WTC11 (cell line): ENCODE data around the gene CAMKMT. TPM values are rescaled to one million over a fixed set of nuclear protein-coding genes. Genes with fewer than 3 reads are reported as not detected.

Source experiments
- ATAC-seq: fragments of 200-7000 bp; cut with Tn5 transposase; 2 replicates; pipeline ENCODE4 v1.10.0; 2021; ENCODE audit warnings: mild to moderate bottlenecking, moderate library complexity
- CTCF ChIA-PET: fragments of 300-600 bp; sonication (Branson Sonifier 250); formaldehyde crosslinking; loops from one replicate; lab custom pipeline; 2021; ENCODE audit warnings: antibody characterized with exemption; lab: Charles Lee
- POLR2A ChIA-PET: fragments of 350-600 bp; sonication (Branson Sonifier 250); formaldehyde crosslinking; loops from one replicate; lab custom pipeline; 2021; ENCODE audit warnings: antibody characterized with exemption; lab: Charles Lee
- DNase-seq: peaks from one replicate; pipeline ENCODE4 v3.0.0; 2021; ENCODE audit warnings: low spot score
- H3K27ac Mint-ChIP-seq: 2 replicates; pipeline ENCODE4 v1.8.0; 2021; ENCODE audit warnings: mixed read lengths
- H3K27me3 Mint-ChIP-seq: 2 replicates; pipeline ENCODE4 v1.8.0; 2021; ENCODE audit warnings: low read depth, mild to moderate bottlenecking, moderate library complexity, mixed read lengths
- H3K36me3 Mint-ChIP-seq: 2 replicates; pipeline ENCODE4 v1.8.0; 2021; ENCODE audit warnings: mixed read lengths
- H3K4me1 Mint-ChIP-seq: 2 replicates; pipeline ENCODE4 v1.8.0; 2022; ENCODE audit warnings: mixed read lengths
- H3K4me3 Mint-ChIP-seq: 2 replicates; pipeline ENCODE4 v1.8.0; 2021; ENCODE audit warnings: mild to moderate bottlenecking, moderate library complexity, mixed read lengths
- H3K9me3 Mint-ChIP-seq: 2 replicates; pipeline ENCODE4 v1.8.0; 2021; ENCODE audit warnings: mixed read lengths
- AR ChIP-seq: fragments of 250-450 bp; sonication (Bioruptor Pico); IDR thresholded peaks from 2 replicates; pipeline ENCODE4 v1.9.0; 2021; ENCODE audit warnings: mild to moderate bottlenecking
- ATF2 ChIP-seq: sonication (generic); formaldehyde crosslinking; IDR thresholded peaks from 2 replicates; pipeline ENCODE4 v1.8.1; 2022; ENCODE audit warnings: low read depth, missing genetic modification reagents, borderline replicate concordance
- CBFB ChIP-seq: sonication (generic); formaldehyde crosslinking; IDR thresholded peaks from 2 replicates; pipeline ENCODE4 v1.8.1; 2022; ENCODE audit warnings: mild to moderate bottlenecking, low read depth, missing genetic modification reagents
- E2F5 ChIP-seq: sonication (generic); formaldehyde crosslinking; IDR thresholded peaks from 2 replicates; pipeline ENCODE4 v1.8.1; 2022; ENCODE audit warnings: mild to moderate bottlenecking, moderate library complexity, missing genetic modification reagents
- ETV6 ChIP-seq: sonication (generic); formaldehyde crosslinking; IDR thresholded peaks from 2 replicates; pipeline ENCODE4 v1.8.1; 2022; ENCODE audit warnings: mild to moderate bottlenecking, missing genetic modification reagents
- GABPB1 ChIP-seq: sonication (generic); formaldehyde crosslinking; IDR thresholded peaks from 2 replicates; pipeline ENCODE4 v1.8.1; 2023; ENCODE audit warnings: mild to moderate bottlenecking, missing genetic modification reagents
- GTF2I ChIP-seq: fragments of 250-450 bp; sonication (Bioruptor Pico); conservative IDR thresholded peaks from 2 replicates; pipeline ENCODE4 v1.4.0; 2021; ENCODE audit warnings: mild to moderate bottlenecking
- KAT7 ChIP-seq: sonication (generic); formaldehyde crosslinking; IDR thresholded peaks from 2 replicates; pipeline ENCODE4 v1.8.1; 2023; ENCODE audit warnings: missing genetic modification reagents, mild to moderate bottlenecking, borderline replicate concordance
- MAX ChIP-seq: sonication (generic); formaldehyde crosslinking; IDR thresholded peaks from 2 replicates; pipeline ENCODE4 v1.8.0; 2022; ENCODE audit warnings: mild to moderate bottlenecking, missing genetic modification reagents
- MLX ChIP-seq: sonication (generic); formaldehyde crosslinking; IDR thresholded peaks from 2 replicates; pipeline ENCODE4 v1.8.1; 2023; ENCODE audit warnings: mild to moderate bottlenecking, missing genetic modification reagents, moderate library complexity
- OVOL2 ChIP-seq: fragments of 250-450 bp; sonication (Bioruptor Pico); IDR thresholded peaks from 2 replicates; pipeline ENCODE4 v1.9.0; 2021; ENCODE audit warnings: mild to moderate bottlenecking, borderline replicate concordance
- PRRX2 ChIP-seq: fragments of 250-450 bp; sonication (Bioruptor Pico); IDR thresholded peaks from 2 replicates; pipeline ENCODE4 v1.8.0; 2021; ENCODE audit warnings: mild to moderate bottlenecking
- RELA ChIP-seq: sonication (generic); formaldehyde crosslinking; IDR thresholded peaks from 2 replicates; pipeline ENCODE4 v1.8.1; 2022; ENCODE audit warnings: missing genetic modification reagents, mild to moderate bottlenecking, borderline replicate concordance
- SOX15 ChIP-seq: fragments of 250-450 bp; sonication (Bioruptor Pico); IDR thresholded peaks from 2 replicates; pipeline ENCODE4 v1.9.0; 2021; ENCODE audit warnings: mild to moderate bottlenecking
- TEAD1 ChIP-seq: sonication (generic); formaldehyde crosslinking; IDR thresholded peaks from 2 replicates; pipeline ENCODE4 v1.8.0; 2022; ENCODE audit warnings: mild to moderate bottlenecking, missing genetic modification reagents
- TEAD4 ChIP-seq: sonication (generic); formaldehyde crosslinking; IDR thresholded peaks from 2 replicates; pipeline ENCODE4 v1.8.0; 2022; ENCODE audit warnings: mild to moderate bottlenecking, missing genetic modification reagents
- ZNF121 ChIP-seq: sonication (generic); formaldehyde crosslinking; IDR thresholded peaks from 2 replicates; pipeline ENCODE4 v1.8.0; 2023; ENCODE audit warnings: missing genetic modification reagents
- ZNF219 ChIP-seq: sonication (generic); formaldehyde crosslinking; IDR thresholded peaks from 2 replicates; pipeline ENCODE4 v1.8.0; 2023; ENCODE audit warnings: missing genetic modification reagents, mild to moderate bottlenecking, borderline replicate concordance
- ZNF416 ChIP-seq: fragments of 250-450 bp; sonication (Bioruptor Pico); IDR thresholded peaks from 2 replicates; pipeline ENCODE4 v1.9.0; 2021; ENCODE audit warnings: mild to moderate bottlenecking, inconsistent platforms
- ZNF512 ChIP-seq: sonication (generic); formaldehyde crosslinking; IDR thresholded peaks from 2 replicates; pipeline ENCODE4 v1.8.1; 2022; ENCODE audit warnings: missing genetic modification reagents, borderline replicate concordance
- ZNF532 ChIP-seq: fragments of 250-450 bp; sonication (Bioruptor Pico); IDR thresholded peaks from 2 replicates; pipeline ENCODE4 v1.9.0; 2021; ENCODE audit warnings: mild to moderate bottlenecking, borderline replicate concordance
- total RNA-seq: library from RNA; stranded (reverse); gene quantifications from 3 replicates; pipeline ENCODE4 v1.2.3, GENCODE V29; 2021

The CAMKMT gene
- total RNA-seq, 1 experiment from 2014 or later = 20.6 TPM

- TF ChIP-seq ZNF416 (CRISPR knock-in tag) (no peak), ZNF121 (CRISPR knock-in tag) (no peak), KAT7 (no peak), CBFB (no peak), E2F5 (no peak), RELA (CRISPR knock-in tag) (no peak), GABPB1 (CRISPR knock-in tag) (no peak), ATF2 (CRISPR knock-in tag) (no peak), AR (CRISPR knock-in tag) (no peak), GTF2I (CRISPR knock-in tag) (no peak), SOX15 (CRISPR knock-in tag) (no peak), PRRX2 (CRISPR knock-in tag) (no peak), MAX (CRISPR knock-in tag) (no peak), OVOL2 (CRISPR knock-in tag) (no peak)
- TF ChIP-seq, all 79 proteins: peak for 0
- CTCF ChIA-PET = no interaction called here
- H3K36me3 Mint-ChIP-seq = no peaks in the 10 kb centered on the region
These were observed 243.8 kb downstream of the CAMKMT start for GRCh38 chr2:44605511-44605910.

GRCh38 chr2:44612276-44612675 lies 250.5 kb downstream of the CAMKMT start:
- Mint-ChIP-seq H3K27ac (no peak overlapping the region), H3K4me1 (no peaks in the 10 kb centered on the region), H3K9me3 (peaks cover 11% of the 10 kb centered on the region), H3K36me3 (peaks cover 6% of the 10 kb centered on the region), H3K27me3 (no peaks in the 10 kb centered on the region), H3K4me3 (no peak overlapping the region)
- ATAC-seq (no peak), DNase-seq (no peak)
- ChIA-PET POLR2A (no interaction called here), CTCF (no interaction called here)
- TF ChIP-seq TEAD1 (no peak), RELA (CRISPR knock-in tag) (no peak), ETV6 (CRISPR knock-in tag) (no peak), MLX (CRISPR knock-in tag) (no peak), ZNF219 (CRISPR knock-in tag) (no peak), AR (CRISPR knock-in tag) (no peak), TEAD4 (CRISPR knock-in tag) (no peak), ZNF532 (CRISPR knock-in tag) (no peak), ZNF512 (CRISPR knock-in tag) (no peak)

More at GRCh38 chr2:44605511-44605910, 243.8 kb downstream of the CAMKMT start:
- Mint-ChIP-seq H3K27me3 (no peaks in the 10 kb centered on the region), H3K27ac (no peak overlapping the region), H3K9me3 (peaks cover under 1% of the 10 kb centered on the region; the same call in 1 of the 2 replicates), H3K4me1 (no peaks in the 10 kb centered on the region), H3K4me3 (no peak overlapping the region)
- POLR2A ChIA-PET = no interaction called here
- DNase-seq (no peak), ATAC-seq (no peak)
